Fibroblast of peridontal ligament (primary cell): ENCODE measurements around the gene ZPR1.
A peak's percentile ranks its signal among the peaks of the same experiment; 100 is the strongest.
"Not testable (repeated sequence)": the region's sequence is repeated elsewhere in the genome, so short reads cannot be mapped to it uniquely, and the experiment has no call there.

Source experiments
- DNase-seq: peaks from one replicate; pipeline ENCODE4 v3.0.0-alpha.2; 2010; ENCODE audit errors: extremely low read depth

The ZPR1 gene, protein sequence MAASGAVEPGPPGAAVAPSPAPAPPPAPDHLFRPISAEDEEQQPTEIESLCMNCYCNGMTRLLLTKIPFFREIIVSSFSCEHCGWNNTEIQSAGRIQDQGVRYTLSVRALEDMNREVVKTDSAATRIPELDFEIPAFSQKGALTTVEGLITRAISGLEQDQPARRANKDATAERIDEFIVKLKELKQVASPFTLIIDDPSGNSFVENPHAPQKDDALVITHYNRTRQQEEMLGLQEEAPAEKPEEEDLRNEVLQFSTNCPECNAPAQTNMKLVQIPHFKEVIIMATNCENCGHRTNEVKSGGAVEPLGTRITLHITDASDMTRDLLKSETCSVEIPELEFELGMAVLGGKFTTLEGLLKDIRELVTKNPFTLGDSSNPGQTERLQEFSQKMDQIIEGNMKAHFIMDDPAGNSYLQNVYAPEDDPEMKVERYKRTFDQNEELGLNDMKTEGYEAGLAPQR

DNA sequence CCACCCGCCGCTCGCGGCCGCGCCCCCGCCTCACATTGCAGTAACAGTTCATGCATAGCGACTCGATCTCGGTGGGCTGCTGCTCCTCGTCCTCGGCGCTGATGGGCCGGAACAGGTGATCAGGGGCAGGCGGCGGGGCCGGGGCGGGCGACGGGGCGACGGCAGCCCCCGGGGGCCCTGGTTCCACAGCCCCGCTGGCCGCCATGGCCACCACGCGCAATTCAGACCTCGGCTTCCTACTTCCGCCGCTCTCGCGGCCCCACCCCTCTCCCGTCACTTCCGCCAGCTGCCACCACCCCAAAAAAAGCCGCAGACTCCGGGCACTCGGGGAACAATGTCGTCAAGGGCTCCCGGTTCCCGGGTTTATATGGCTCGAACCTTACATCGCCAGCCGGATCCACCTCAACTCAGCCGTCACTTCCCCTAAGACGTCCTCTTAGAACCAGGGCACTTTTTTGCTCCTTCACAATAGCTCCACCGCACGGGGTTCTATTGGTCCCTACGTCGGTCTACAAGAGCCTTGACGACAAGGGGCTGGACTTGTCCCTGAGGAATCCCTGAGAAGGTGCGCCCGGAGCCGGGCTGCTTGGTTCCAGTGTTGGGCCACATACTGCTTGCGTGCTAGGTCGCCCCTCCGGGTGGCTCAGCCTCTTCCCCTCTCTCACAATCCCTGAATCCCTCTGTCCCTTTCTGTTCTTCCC, at the start of gene ZPR1:
TSS of gene ZPR1 (minus strand) at position 238 of the 701 bp plus-strand sequence. CDS start at position 205, 33 bp downstream.
- DNase-seq = peak; percentile 65

DNA sequence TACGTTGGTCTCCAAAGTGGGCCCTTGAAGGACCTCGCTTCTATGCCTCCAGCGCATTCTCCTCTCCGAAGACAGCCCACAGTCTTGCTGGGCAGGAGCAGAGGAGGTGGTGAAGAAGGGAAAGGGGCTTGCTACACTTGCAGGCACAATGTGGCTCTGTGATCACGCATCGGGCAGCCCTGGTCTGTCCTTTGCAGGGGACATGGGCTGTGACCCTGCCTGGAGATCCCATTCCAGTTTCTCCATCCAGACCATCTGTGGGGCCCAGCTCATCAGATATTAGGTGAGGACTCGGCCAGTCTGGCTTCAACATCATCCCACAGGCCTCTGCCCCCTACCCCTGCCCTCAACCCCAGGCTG, 48.8 kb upstream of the ZPR1 start:
- no peak for DNase-seq

DNA sequence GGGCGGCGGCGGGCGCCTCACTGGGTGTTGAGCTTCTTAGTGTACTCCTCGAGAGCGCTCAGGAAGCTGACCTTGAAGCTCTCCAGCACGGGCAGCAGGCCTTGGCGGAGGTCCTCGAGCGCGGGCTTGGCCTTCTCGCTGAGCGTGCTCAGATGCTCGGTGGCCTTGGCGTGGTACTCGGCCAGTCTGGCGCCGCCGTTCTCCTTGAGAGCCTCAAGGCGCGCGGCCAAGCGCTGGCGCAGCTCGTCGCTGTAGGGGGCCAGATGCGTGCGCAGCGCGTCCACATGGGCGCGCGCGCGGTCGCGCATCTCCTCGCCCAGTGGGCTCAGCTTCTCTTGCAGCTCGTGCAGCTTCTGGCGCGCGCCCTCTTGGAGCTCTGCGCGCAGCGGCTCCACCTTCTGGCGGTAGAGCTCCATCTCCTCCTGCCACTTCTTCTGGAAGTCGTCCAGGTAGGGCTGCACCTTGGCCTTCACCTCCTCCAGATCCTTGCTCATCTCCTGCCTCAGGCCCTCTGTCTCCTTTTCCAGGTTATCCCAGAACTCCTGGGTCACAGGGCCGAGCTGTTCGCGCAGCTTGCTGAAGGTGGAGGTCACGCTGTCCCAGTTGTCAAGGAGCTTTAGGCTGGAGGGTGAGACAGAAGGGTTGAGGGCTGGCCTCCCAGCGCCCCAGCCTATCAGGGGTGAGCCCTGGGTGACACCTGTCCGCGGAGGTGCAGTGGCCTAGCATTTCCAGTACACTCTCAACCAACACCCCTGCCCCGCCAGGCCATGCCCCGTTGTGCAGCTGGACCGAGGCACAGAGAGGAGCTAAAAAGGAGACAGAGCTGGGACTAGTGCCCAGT, 48.2 kb upstream of the ZPR1 start:
- DNase-seq = peak; percentile 93

DNA sequence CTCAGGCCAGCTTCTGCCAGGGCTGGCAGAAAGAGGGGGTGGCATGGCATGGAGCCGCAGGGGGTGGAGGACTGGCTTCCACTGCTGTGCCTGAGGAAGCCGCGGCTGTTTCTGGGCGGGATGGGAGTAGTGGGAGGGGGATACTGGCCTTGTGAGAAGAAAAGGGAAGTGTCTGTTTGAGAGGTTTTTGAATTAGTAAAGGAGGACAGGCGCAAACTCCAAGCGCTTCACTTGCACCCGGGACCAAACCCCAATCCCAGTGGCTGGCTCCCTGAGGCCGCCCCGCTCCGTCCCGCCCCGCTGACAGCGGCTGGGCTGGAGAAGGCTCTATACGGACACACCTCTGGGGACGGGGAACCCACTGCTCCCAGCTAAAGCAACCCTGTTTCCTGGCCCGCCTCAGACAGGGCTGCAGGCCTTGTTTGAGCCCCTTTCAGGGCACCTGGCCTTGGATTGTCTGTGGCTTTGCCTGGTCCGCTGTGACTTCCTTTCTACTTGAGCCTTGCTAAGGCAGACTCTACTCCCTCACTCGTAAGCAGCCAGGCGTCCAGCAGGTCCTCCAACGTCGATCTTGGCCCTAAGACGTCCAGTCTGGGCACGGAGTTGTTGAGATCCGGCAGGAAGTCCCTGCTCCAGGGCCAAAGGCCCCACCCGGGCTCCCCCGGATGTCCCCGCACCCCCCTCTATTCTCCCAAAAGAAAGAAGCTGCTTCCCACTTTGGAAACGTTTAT, 47.4 kb upstream of the ZPR1 start:
- no peak for DNase-seq

DNA sequence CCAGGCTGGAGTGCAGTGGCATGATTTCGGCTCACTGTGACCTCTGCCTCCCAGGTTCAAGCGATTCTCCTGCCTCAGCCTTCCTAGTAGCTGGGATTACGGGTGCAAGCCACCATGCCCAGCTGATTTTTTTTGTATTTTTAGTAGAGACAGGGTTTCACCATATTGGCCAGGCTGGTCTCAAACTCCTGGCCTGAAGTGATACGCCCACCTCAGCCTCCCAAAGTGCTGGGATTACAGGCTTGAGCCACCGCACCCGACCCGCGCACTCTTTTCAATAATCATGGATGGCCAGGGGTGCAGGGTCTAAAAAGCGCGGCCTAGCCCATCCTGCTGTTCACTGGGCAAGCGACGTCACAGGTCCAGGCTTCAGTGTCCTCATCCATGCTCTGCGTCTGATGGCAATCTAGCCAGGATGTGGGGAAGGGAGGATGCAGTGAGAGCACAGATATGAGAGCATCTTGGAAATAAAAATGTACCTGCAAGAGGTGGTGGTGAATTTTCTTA, 46.8 kb upstream of the ZPR1 start:
- DNase-seq = not testable (repeated sequence)

DNA sequence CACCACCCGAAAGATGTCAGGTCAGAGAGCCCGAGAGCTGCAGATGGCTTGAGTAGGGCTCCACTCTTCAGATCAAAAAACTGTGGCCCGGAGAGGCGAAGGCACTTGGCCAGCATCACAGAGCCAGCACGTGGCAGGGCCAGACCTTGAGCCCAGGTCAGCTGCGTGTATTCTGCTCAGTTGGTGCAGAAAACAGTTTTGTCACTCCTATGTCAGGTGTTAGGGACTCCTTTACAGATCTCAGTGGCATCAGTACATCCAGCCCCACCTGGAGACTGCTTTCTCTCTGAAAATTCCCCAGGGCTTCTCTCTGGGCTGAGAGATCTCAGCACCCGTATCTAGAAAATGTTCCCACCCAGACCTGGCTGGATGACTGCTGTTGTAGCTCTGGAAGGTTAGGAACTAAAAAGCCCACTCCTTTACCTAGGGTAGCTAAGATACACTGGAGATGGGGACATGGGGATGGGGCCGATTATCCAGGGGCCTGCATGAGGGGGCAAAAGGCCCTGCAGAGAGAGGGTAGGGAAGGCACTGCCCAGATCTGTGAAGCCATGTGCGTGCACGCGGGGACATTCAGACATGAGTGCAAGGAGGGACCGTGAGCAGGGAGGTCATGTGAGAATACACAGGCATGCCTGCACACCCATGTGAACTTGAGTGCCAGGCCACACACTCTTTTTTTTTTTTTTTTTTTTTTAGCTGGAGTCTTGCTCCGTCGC, 46.2 kb upstream of the ZPR1 start:
- no peak for DNase-seq

DNA sequence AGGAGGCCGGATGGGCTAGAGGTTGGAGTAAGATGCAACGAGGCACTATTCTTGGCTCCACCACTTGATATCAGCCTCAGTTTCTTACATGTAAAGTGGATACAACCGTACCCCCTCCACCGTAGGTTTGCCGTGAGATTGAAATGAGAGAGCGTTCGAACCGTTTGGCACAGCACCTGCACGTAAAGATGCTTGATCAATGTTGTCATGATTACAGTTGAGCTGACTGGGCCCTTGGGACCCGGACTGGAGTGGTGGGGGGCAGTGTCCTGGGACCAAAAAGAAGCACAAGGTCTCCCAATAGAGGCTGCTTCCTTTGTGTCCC, 45.6 kb upstream of the ZPR1 start:
- no peak for DNase-seq

DNA sequence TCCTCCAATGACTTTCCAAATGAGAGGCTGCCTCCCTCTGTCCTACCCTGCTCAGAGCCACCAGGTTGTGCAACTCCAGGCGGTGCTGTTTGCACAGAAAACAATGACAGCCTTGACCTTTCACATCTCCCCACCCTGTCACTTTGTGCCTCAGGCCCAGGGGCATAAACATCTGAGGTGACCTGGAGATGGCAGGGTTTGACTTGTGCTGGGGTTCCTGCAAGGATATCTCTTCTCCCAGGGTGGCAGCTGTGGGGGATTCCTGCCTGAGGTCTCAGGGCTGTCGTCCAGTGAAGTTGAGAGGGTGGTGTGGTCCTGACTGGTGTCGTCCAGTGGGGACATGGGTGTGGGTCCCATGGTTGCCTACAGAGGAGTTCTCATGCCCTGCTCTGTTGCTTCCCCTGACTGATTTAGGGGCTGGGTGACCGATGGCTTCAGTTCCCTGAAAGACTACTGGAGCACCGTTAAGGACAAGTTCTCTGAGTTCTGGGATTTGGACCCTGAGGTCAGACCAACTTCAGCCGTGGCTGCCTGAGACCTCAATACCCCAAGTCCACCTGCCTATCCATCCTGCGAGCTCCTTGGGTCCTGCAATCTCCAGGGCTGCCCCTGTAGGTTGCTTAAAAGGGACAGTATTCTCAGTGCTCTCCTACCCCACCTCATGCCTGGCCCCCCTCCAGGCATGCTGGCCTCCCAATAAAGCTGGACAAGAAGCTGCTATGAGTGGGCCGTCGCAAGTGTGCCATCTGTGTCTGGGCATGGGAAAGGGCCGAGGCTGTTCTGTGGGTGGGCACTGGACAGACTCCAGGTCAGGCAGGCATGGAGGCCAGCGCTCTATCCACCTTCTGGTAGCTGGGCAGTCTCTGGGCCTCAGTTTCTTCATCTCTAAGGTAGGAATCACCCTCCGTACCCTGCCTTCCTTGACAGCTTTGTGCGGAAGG, 44.8 kb upstream of the ZPR1 start:
- no peak for DNase-seq

DNA sequence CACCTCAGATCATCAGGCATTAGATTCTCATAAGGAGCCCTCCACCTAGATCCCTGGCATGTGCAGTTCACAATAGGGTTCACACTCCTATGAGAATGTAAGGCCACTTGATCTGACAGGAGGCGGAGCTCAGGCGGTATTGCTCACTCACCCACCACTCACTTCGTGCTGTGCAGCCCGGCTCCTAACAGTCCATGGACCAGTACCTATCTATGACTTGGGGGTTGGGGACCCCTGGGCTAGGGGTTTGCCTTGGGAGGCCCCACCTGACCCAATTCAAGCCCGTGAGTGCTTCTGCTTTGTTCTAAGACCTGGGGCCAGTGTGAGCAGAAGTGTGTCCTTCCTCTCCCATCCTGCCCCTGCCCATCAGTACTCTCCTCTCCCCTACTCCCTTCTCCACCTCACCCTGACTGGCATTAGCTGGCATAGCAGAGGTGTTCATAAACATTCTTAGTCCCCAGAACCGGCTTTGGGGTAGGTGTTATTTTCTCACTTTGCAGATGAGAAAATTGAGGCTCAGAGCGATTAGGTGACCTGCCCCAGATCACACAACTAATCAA, 44.0 kb upstream of the ZPR1 start:
- DNase-seq = no peak

DNA sequence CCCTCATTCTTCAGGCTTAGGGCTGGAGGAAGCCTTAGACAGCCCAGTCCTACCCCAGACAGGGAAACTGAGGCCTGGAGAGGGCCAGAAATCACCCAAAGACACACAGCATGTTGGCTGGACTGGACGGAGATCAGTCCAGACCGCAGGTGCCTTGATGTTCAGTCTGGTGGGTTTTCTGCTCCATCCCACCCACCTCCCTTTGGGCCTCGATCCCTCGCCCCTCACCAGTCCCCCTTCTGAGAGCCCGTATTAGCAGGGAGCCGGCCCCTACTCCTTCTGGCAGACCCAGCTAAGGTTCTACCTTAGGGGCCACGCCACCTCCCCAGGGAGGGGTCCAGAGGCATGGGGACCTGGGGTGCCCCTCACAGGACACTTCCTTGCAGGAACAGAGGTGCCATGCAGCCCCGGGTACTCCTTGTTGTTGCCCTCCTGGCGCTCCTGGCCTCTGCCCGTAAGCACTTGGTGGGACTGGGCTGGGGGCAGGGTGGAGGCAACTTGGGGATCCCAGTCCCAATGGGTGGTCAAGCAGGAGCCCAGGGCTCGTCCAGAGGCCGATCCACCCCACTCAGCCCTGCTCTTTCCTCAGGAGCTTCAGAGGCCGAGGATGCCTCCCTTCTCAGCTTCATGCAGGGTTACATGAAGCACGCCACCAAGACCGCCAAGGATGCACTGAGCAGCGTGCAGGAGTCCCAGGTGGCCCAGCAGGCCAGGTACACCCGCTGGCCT, 42.5 kb upstream of the ZPR1 start:
- DNase-seq = no peak

DNA sequence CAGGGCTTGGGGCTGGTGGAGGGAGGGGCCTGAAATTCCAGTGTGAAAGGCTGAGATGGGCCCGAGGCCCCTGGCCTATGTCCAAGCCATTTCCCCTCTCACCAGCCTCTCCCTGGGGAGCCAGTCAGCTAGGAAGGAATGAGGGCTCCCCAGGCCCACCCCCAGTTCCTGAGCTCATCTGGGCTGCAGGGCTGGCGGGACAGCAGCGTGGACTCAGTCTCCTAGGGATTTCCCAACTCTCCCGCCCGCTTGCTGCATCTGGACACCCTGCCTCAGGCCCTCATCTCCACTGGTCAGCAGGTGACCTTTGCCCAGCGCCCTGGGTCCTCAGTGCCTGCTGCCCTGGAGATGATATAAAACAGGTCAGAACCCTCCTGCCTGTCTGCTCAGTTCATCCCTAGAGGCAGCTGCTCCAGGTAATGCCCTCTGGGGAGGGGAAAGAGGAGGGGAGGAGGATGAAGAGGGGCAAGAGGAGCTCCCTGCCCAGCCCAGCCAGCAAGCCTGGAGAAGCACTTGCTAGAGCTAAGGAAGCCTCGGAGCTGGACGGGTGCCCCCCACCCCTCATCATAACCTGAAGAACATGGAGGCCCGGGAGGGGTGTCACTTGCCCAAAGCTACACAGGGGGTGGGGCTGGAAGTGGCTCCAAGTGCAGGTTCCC, 41.8 kb upstream of the ZPR1 start, which contains the start of gene APOC3:
TSS of gene APOC3 (plus strand) at position 383 of the 659 bp plus-strand sequence. CDS start 676 bp downstream, outside the sequence.
- peak; percentile 24 for DNase-seq

DNA sequence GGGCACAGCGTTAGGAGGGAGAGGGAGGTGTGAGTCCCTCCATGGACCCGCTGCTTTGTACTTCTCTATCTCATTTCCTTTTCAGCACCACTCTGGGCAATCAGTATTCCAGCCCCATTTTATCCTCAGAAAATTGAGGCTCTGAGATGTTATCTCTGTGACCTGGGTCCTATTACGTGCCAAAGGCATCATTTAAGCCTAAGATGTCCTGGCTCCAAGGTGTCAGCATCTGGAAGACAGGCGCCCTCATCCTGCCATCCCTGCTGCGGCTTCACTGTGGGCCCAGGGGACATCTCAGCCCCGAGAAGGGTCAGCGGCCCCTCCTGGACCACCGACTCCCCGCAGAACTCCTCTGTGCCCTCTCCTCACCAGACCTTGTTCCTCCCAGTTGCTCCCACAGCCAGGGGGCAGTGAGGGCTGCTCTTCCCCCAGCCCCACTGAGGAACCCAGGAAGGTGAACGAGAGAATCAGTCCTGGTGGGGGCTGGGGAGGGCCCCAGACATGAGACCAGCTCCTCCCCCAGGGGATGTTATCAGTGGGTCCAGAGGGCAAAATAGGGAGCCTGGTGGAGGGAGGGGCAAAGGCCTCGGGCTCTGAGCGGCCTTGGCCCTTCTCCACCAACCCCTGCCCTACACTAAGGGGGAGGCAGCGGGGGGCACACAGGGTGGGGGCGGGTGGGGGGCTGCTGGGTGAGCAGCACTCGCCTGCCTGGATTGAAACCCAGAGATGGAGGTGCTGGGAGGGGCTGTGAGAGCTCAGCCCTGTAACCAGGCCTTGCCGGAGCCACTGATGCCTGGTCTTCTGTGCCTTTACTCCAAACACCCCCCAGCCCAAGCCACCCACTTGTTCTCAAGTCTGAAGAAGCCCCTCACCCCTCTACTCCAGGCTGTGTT, 41.1 kb upstream of the ZPR1 start:
- no peak for DNase-seq

DNA sequence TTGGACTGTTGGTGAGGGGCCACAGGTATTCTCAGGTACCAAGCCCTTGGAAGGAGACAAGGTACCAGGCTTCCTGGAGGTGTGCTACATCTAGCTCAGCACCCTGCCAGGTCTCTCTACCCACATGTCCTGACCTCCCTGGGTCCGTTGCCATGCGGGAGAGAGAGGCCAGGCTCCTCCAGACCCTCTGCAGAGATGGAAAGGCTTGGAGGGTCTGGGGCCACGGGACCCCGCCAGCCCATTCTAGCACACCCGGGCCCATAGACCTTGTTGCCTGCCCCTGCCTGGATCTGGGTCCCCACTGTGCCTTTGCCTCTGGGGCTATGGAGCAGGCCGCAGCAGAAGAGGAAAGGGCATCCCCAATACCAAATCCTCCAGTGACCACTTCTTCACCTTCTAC, 39.6 kb upstream of the ZPR1 start:
- no peak for DNase-seq

DNA sequence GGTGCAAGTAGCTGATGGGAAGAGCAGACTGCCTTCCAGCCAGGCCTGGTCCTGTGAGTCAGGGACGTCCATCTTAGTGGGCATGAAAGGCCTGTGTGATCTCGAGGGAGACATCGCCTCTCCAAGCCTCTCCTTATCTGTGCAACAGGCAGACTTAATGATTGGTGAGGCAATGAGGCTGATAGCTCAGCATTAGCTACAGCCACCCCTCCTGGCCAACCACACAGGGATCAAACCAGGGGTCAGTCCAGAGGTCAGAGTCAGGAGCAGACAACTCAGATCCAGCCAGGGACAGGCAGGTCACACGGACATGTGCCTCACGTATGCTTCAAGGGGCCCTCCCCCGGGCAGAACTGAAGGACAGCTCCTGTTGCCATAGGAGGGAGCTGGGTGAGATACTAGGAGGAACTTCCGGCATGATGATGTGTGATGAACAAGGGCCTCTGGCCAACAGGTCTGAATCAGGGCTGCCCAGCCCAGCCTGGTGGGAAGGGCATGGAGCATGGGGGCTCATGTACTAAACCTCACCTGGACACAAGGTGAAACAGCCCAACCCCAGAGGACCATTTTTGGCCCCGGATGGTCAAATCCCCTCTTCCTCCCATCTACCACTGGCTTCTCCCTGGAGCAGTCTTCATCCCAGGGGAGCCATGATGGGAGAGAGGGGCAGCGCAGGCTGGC, 39.1 kb upstream of the ZPR1 start:
- no peak for DNase-seq

DNA sequence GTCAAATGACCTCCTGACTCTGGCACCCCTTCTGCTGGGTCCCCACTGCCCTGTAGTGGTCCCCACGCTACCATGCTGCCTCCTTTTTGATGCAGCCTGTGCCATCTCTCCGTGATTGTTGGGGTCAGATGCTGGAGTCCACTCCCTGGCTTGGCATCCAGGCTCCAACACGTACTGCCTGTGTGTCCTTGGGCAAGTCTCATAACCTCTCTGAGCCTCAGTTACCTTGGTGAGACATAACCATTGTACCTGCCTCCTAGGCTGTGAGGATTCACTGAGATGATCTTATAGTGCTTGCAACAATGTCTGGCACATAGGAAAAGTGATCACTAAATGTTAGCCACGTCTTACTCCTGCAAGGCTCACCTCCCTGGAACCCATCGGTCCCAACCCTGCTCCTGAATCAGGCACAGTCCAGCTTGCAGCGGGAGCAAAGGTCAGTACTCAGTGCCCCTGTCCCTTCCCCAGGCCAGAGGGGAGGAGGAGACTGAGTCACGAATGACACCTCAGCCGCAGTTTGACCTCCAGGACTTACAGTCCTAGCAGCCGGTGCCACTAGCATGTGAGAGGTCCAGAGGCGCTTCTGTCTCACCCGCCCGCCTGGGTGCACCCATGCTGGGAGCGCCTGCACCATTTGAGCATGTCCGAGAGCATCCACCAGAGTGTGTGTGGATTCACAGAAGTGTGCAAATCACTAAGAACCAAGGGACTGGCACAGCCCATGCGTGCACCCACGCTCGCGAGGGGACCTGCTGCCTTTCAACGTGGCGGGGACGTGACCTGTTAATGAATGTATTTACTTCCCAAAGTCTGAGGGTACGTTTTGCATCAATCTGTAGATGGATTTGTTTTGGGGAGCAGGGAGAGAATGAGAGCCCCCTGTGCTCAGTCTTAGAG, 38.3 kb upstream of the ZPR1 start:
- no peak for DNase-seq
